ENCODE results near the gene KNSTRN.

DNA sequence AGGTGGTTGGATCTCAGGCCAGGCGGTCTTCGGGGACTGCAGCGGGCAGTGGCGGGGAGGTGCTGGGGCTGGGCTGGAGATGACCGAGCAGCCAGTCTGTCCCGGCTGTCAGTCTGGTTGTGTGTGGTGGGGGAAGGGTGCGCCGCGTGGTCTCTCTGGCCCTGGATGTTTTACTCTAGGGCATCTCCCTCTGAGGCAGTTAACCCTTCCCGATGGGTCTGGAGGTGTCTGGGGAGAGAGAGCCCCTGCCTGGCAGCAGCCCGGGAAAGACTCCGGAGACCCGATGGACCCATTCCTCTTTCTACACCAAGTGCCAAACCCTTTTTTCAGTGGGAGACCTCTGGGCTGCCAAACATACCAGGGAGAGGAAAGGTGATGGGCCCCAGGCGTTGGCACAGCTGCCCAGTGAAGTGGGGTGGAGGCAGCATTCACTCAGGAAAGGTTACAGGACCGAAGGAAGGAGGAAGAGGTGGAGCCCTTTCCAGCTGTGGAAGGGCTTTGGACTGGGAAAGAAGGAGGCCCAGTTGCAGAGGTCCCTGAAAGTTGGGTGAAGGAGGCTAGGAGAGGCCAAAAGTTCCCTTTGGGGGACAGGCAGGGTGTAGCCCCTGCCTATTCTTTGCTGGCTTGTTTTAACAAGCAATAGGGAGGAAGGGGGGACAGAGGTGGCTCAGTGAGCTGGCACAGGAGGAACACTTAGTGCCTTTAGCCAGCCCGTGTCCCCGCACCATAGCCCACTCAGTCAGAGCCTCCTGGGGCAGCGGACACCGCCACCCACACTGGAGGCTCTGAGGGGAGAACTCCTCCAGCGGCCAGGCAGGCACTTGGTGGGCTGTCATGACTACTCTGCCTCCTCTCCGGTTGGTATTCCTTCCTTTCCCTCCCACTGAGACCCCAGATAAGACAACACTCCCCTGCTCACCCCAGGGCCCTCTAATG, 55.5 kb downstream of the KNSTRN start:
- TF ChIP-seq TAF1 (IDR thresholded peaks at IDR 0.05; ENCODE audit: borderline replicate concordance, low read depth, low read length) (no peak), POLR2A (IDR thresholded peaks at IDR 0.05; ENCODE audit: low read depth, low read length) (no peak)

Data from GM12892 (cell line).